ENCODE results near the gene RRAGD.

The RRAGD gene

GRCh38 chr6:89339565-89339964 lies 72.5 kb downstream of the RRAGD start:
- no peak for DNase-seq

- DNase-seq: no peak
Observed at GRCh38 chr6:89335164-89335563, 76.9 kb downstream of the RRAGD start.

GRCh38 chr6:89330910-89331309 lies 81.2 kb downstream of the RRAGD start:
- DNase-seq: no peak

GRCh38 chr6:89328976-89329375 lies 83.1 kb downstream of the RRAGD start:
- DNase-seq: no peak

- no peak for DNase-seq
Observed at GRCh38 chr6:89324304-89324703, 87.8 kb downstream of the RRAGD start.

GRCh38 chr6:89323511-89323971 lies 88.5 kb downstream of the RRAGD start:
- DNase-seq: no peak

GRCh38 chr6:89321131-89321970 lies 90.7 kb downstream of the RRAGD start:
- DNase-seq: no peak

- no peak for DNase-seq
Observed at GRCh38 chr6:89320012-89320559, 92.0 kb downstream of the RRAGD start.

GRCh38 chr6:89317067-89317466 lies 95.0 kb downstream of the RRAGD start:
- no peak for DNase-seq

GRCh38 chr6:89315249-89315885 lies 96.7 kb downstream of the RRAGD start, which contains the start of gene GABRR2:
GABRR2 (minus strand) TSS chr6:89315299; CDS start chr6:89315165, 134 bp downstream.
- DNase-seq: no peak

GRCh38 chr6:89314692-89315091 lies 97.4 kb downstream of the RRAGD start:
- DNase-seq: no peak
